GM18507 (cell line): ENCODE results near the gene MED16.

Experiments used
- DNase-seq: peaks from one replicate; pipeline ENCODE4 v3.0.0; 2011; ENCODE audit warnings: low read depth; ENCODE audit not compliant: insufficient read length; ENCODE audit errors: extremely low spot score
- FAIRE-seq: peaks from 2 replicates; lab custom pipeline; 2011; peaks lifted over from hg19 to GRCh38; lab: Jason Lieb, UNC

The MED16 gene

GRCh38 chr19:929203-929890, 36.4 kb upstream of the MED16 start:
- DNase-seq (no peak), FAIRE-seq (no peak)

- DNase-seq (no peak), FAIRE-seq (no peak)
Observed at GRCh38 chr19:928471-929202, 35.6 kb upstream of the MED16 start.

- no peak for FAIRE-seq
- DNase-seq, result no peak
Observed at GRCh38 chr19:927780-928401, 34.9 kb upstream of the MED16 start.

GRCh38 chr19:927351-927779, 34.4 kb upstream of the MED16 start:
- no peak for DNase-seq
- peak; percentile 35 for FAIRE-seq

GRCh38 chr19:926589-927350, 33.8 kb upstream of the MED16 start:
- FAIRE-seq (peak; percentile 75), DNase-seq (no peak)

GRCh38 chr19:926323-926588, 33.3 kb upstream of the MED16 start:
- FAIRE-seq (no peak), DNase-seq (no peak)

GRCh38 chr19:925526-926322, 32.7 kb upstream of the MED16 start, which contains the start of gene ARID3A:
Gene ARID3A, plus strand, starts transcription at chr19:926035. Its CDS starts 3,494 bp downstream, at chr19:929529.
- FAIRE-seq, result peak; percentile 26
- peak; percentile 81 for DNase-seq

GRCh38 chr19:925087-925525, 32.1 kb upstream of the MED16 start:
- DNase-seq, result no peak
- peak; percentile 92 for FAIRE-seq

GRCh38 chr19:924553-925086, 31.6 kb upstream of the MED16 start:
- FAIRE-seq, result peak; percentile 66
- DNase-seq, result no peak

GRCh38 chr19:920051-920864, 27.3 kb upstream of the MED16 start:
- peak; percentile 67 for FAIRE-seq
- no peak for DNase-seq

- FAIRE-seq, result no peak
- DNase-seq, result no peak
Observed at GRCh38 chr19:919199-920050, 26.4 kb upstream of the MED16 start.

- FAIRE-seq (no peak), DNase-seq (no peak)
Observed at GRCh38 chr19:918481-919198, 25.7 kb upstream of the MED16 start.

- no peak for FAIRE-seq
- DNase-seq, result no peak
Observed at GRCh38 chr19:918152-918437, 25.1 kb upstream of the MED16 start.

GRCh38 chr19:917323-918151, 24.6 kb upstream of the MED16 start, which contains the start of gene KISS1R:
Gene KISS1R, plus strand, starts transcription at chr19:917333. Its CDS starts 170 bp downstream, at chr19:917503.
- FAIRE-seq (no peak), DNase-seq (no peak)

GRCh38 chr19:916645-917322, 23.8 kb upstream of the MED16 start:
- DNase-seq (no peak), FAIRE-seq (no peak)
